Hematopoietic multipotent progenitor cell treated with erythropoietin and hydrocortisone succinate and interleukin-3 and kit ligand, for 6 days (in vitro differentiated cells): Measurements from ENCODE around the gene PIK3C3.
"Not testable (repeated sequence)": the region's sequence is repeated elsewhere in the genome, so short reads cannot be mapped to it uniquely, and the experiment has no call there.

ENCODE experiments used
- DNase-seq: peaks from one replicate; pipeline ENCODE4 v3.0.0-alpha.2; 2015

PIK3C3 gene

GRCh38 chr18:42080340-42080739 lies 125.3 kb downstream of the PIK3C3 start:
- no peak for DNase-seq

- DNase-seq, result no peak
Measured at GRCh38 chr18:42082415-42083234, 127.6 kb downstream of the PIK3C3 start.

GRCh38 chr18:42086288-42086687 lies 131.3 kb downstream of the PIK3C3 start:
- DNase-seq, result no peak

GRCh38 chr18:42087235-42087634 lies 132.2 kb downstream of the PIK3C3 start:
- DNase-seq, result no peak

- DNase-seq, result no peak
Measured at GRCh38 chr18:42087876-42088275, 132.8 kb downstream of the PIK3C3 start.

- DNase-seq, result no peak
Measured at GRCh38 chr18:42092848-42093247, 137.8 kb downstream of the PIK3C3 start.

GRCh38 chr18:42094875-42095274 lies 139.8 kb downstream of the PIK3C3 start:
- DNase-seq, result no peak

- no peak for DNase-seq
Measured at GRCh38 chr18:42095732-42096377, 140.8 kb downstream of the PIK3C3 start.

GRCh38 chr18:42100248-42100647 lies 145.2 kb downstream of the PIK3C3 start:
- DNase-seq, result no peak

- peak; percentile 10 for DNase-seq
Measured at GRCh38 chr18:42100911-42101310, 145.9 kb downstream of the PIK3C3 start.

- no peak for DNase-seq
Measured at GRCh38 chr18:42105394-42105793, 150.4 kb downstream of the PIK3C3 start.

- no peak for DNase-seq
Measured at GRCh38 chr18:42106784-42107183, 151.8 kb downstream of the PIK3C3 start.

- no peak for DNase-seq
Measured at GRCh38 chr18:42107287-42107686, 152.3 kb downstream of the PIK3C3 start.

GRCh38 chr18:42107691-42108450 lies 152.8 kb downstream of the PIK3C3 start:
- no peak for DNase-seq

GRCh38 chr18:42112147-42112546 lies 157.1 kb downstream of the PIK3C3 start:
- DNase-seq, result not testable (repeated sequence)

- DNase-seq, result peak; percentile 7
Measured at GRCh38 chr18:42112657-42113420, 157.8 kb downstream of the PIK3C3 start.

- peak; percentile 77 for DNase-seq
Measured at GRCh38 chr18:42113529-42114191, 158.6 kb downstream of the PIK3C3 start.

GRCh38 chr18:42114310-42114943 lies 159.4 kb downstream of the PIK3C3 start:
- DNase-seq, result peak; percentile 95

- DNase-seq, result no peak
Measured at GRCh38 chr18:42126586-42126985, 171.6 kb downstream of the PIK3C3 start.

GRCh38 chr18:42131066-42131929 lies 176.3 kb downstream of the PIK3C3 start:
- no peak for DNase-seq

GRCh38 chr18:42131930-42132244 lies 176.9 kb downstream of the PIK3C3 start:
- no peak for DNase-seq
